Panc1 (cell line): ENCODE results near the gene ADAMTSL2.

Experiments
- CTCF ChIP-seq: fragments of 450-650 bp; IDR thresholded peaks from 2 replicates; pipeline ENCODE4 v1.5.1; 2017; ENCODE audit warnings: mild to moderate bottlenecking
- POLR2AphosphoS5 ChIP-seq: IDR thresholded peaks from 2 replicates; pipeline ENCODE4 v1.6.1; 2012; ENCODE audit warnings: mild to moderate bottlenecking, low read depth, low read length, moderate library complexity
- REST ChIP-seq, 2 experiments: IDR thresholded peaks; 2 replicates each; pipeline ENCODE4 v1.6.1; 2011 to 2012; ENCODE audit warnings: low read depth in 2 of 2, control low read depth in 1 of 2, low read length in 1 of 2, mild to moderate bottlenecking in 1 of 2, moderate library complexity in 1 of 2; ENCODE audit not compliant: insufficient read depth in 1 of 2
- SIN3A ChIP-seq: IDR thresholded peaks from 2 replicates; pipeline ENCODE4 v1.6.1; 2012; ENCODE audit warnings: low read depth, mild to moderate bottlenecking, low read length, moderate library complexity, borderline replicate concordance; ENCODE audit not compliant: insufficient read depth
- TCF7L2 ChIP-seq: IDR thresholded peaks from 2 replicates; pipeline ENCODE4 v1.6.1; 2011; ENCODE audit warnings: mild to moderate bottlenecking, low read depth, low read length, inconsistent platforms

- TF ChIP-seq CTCF (no peak), POLR2AphosphoS5 (no peak), SIN3A (no peak), REST (IDR thresholded peaks at IDR 0.05; ENCODE audit: insufficient read depth in 1 of 2, low read depth in 2 of 2, low read length in 1 of 2) (no peak), TCF7L2 (no peak)
These were observed 41.1 kb upstream of the ADAMTSL2 start for GRCh38 chr9:133493428-133493827.
